ENCODE results near the gene AGL. TPM values are rescaled to one million over a fixed set of nuclear protein-coding genes. Genes with fewer than 3 reads are reported as not detected.
"Not testable (repeated sequence)": the region's sequence is repeated elsewhere in the genome, so short reads cannot be mapped to it uniquely, and the experiment has no call there.

Gene AGL
- total RNA-seq, 5 donors from 2014 or later (not counting 1 experiment from before 2014, with no cell fraction given) = 14.6 to 17.3 (median 15.8) TPM

DNA sequence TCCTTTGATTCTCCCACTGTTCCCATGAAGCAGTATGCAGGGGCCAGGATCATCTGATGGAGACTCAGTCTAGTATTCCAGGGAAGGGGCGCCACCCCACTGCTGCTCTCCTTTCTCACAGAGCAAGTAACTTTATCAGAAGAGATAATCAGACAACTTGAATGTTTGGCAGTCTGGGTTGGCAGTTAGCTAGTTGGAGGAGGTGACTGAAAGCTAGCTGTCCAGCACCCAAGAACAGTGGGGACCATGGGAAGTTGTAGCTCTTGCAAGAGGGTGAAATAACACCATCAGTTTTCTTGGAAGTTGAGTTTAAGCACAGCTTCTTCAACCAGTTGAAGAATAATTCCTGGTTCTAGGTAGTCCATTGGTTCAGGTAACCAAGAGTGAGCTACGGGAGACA lies 22.2 kb upstream of the AGL start:
- CTCF ChIA-PET = interaction anchor here in 1 of 2 donors (0.6 to 0.8 kb wide), 3 partner anchors 8 to 559 kb away, joined by 3 to 5 read pairs (median 3); no protein-coding TSS in a partner anchor
- no peaks in the 10 kb centered on the region for H3K4me1 ChIP-seq (ENCODE audit: control insufficient read depth in 1 of 2, extremely low read depth in 1 of 2, insufficient read depth in 2 of 2, low read length in 2 of 2)

DNA sequence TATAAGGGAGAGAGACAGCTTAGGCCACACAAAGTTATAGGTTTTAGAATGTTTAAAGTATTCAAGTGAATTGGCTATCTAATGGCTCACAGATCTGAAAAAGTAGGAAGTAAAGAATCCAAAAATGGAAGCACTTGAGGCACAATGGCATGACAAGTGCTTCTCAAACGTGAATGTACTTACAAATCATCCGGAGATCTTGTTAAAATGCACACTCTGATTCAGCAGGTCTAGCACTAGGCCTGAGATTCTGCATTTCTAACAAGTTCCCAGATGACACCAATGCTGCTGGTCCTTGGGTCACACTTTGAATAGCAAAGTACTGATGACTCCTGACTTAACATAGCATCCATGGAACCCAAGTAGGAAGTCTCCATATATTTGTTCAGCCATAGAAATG lies 20.9 kb upstream of the AGL start:
- Mint-ChIP-seq H3K36me3 (no peaks in the 10 kb centered on the region), H3K9me3 (peaks cover 0 to 4% (median 3%) of the 10 kb centered on the region in 3 donors), H3K4me1 (no peaks in the 10 kb centered on the region), H3K27ac (no peak overlapping the region), H3K4me3 (no peak overlapping the region), H3K27me3 (peaks cover 3 to 5% of the 10 kb centered on the region in 2 donors)
- peaks cover 2% of the 10 kb centered on the region for H3K9me3 ChIP-seq
- ATAC-seq (replicated peaks in 1 of 4) (no peak), DNase-seq (no peak)
- ChIA-PET CTCF (no interaction called here), POLR2A (no interaction called here)
- no peak overlapping the region for H3K4me3 ChIP-seq (ENCODE audit: control insufficient read depth in 1 of 2, extremely low read depth in 1 of 2, low read length in 1 of 2)
- H3K27me3 ChIP-seq (replicated peaks in 1 of 2; ENCODE audit: control insufficient read depth in 2 of 2, extremely low read depth in 1 of 2, insufficient read depth in 2 of 2, low read length in 1 of 2) = peaks cover 0 to 3% of the 10 kb centered on the region in 2 experiments
- H3K4me1 ChIP-seq (ENCODE audit: control insufficient read depth in 1 of 2, extremely low read depth in 1 of 2, insufficient read depth in 2 of 2, low read length in 2 of 2) = no peaks in the 10 kb centered on the region
- no peak overlapping the region for H3K27ac ChIP-seq (ENCODE audit: low read length)
- H3K36me3 ChIP-seq (ENCODE audit: control insufficient read depth in 2 of 2, extremely low read depth in 1 of 2, insufficient read depth in 1 of 2, low read length in 1 of 2) = peaks cover 0 to 3% of the 10 kb centered on the region in 2 donors
- WGBS (ENCODE audit: insufficient coverage) = 67% methylated on average over 1 of the region's 2 CpGs

More for the DNA sequence above, 22.2 kb upstream of the AGL start:
- Mint-ChIP-seq H3K27ac (no peak overlapping the region), H3K36me3 (no peaks in the 10 kb centered on the region), H3K4me3 (no peak overlapping the region), H3K4me1 (no peaks in the 10 kb centered on the region), H3K27me3 (peaks cover 3 to 5% of the 10 kb centered on the region in 2 donors), H3K9me3 (peaks cover 0 to 4% (median 3%) of the 10 kb centered on the region in 3 donors)
- WGBS (ENCODE audit: insufficient coverage) = no CpG with 5 or more reads among the region's 2 CpGs
- Histone ChIP-seq H3K36me3 (ENCODE audit: control insufficient read depth in 2 of 2, extremely low read depth in 1 of 2, insufficient read depth in 1 of 2, low read length in 1 of 2) (peaks cover 0 to 3% of the 10 kb centered on the region in 2 donors), H3K4me3 (ENCODE audit: control insufficient read depth in 1 of 2, extremely low read depth in 1 of 2, low read length in 1 of 2) (no peak overlapping the region), H3K9me3 (peaks cover 2% of the 10 kb centered on the region), H3K27me3 (replicated peaks in 1 of 2; ENCODE audit: control insufficient read depth in 2 of 2, extremely low read depth in 1 of 2, insufficient read depth in 2 of 2, low read length in 1 of 2) (peaks cover 0 to 3% of the 10 kb centered on the region in 2 experiments), H3K27ac (ENCODE audit: low read length) (no peak overlapping the region)
- ATAC-seq (replicated peaks in 1 of 4) (no peak), DNase-seq (no peak)
- POLR2A ChIA-PET = interaction anchor here in 1 of 2 donors (1.0 kb wide), 1 partner anchor 12 kb away, joined by 3 read pairs; no protein-coding TSS in a partner anchor

DNA sequence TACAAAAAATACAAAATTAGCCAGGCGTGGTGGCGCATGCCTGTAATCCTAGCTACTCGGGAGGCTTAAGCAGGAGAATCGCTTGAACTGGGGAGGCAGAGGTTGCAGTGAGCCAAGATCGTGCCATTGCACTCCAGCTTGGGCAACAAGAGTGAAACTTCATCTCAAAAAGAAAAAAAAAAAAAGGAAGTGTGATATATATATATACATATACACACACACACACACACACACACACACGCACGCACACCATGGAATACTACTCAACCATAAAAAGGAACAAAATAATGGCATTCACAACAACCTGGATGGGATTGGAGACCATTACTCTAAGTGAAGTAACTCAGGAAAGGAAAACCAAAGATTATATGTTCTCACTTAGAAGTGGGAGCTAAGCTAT lies 16.2 kb upstream of the AGL start:
- H3K27ac Mint-ChIP-seq; ATAC-seq (replicated peaks in 1 of 4); H3K9me3 Mint-ChIP-seq; H3K27ac ChIP-seq (ENCODE audit: low read length); POLR2A ChIA-PET; H3K4me3 Mint-ChIP-seq; H3K4me3 ChIP-seq (ENCODE audit: control insufficient read depth in 1 of 2, extremely low read depth in 1 of 2, low read length in 1 of 2); H3K36me3 ChIP-seq (ENCODE audit: control insufficient read depth in 2 of 2, extremely low read depth in 1 of 2, insufficient read depth in 1 of 2, low read length in 1 of 2); H3K27me3 ChIP-seq (replicated peaks in 1 of 2; ENCODE audit: control insufficient read depth in 2 of 2, extremely low read depth in 1 of 2, insufficient read depth in 2 of 2, low read length in 1 of 2); DNase-seq; H3K27me3 Mint-ChIP-seq; H3K4me1 ChIP-seq (ENCODE audit: control insufficient read depth in 1 of 2, extremely low read depth in 1 of 2, insufficient read depth in 2 of 2, low read length in 2 of 2); H3K9me3 ChIP-seq; CTCF ChIA-PET; H3K4me1 Mint-ChIP-seq; H3K36me3 Mint-ChIP-seq: not testable (repeated sequence)
- WGBS (ENCODE audit: insufficient coverage) = no CpG with 5 or more reads among the region's 7 CpGs

DNA sequence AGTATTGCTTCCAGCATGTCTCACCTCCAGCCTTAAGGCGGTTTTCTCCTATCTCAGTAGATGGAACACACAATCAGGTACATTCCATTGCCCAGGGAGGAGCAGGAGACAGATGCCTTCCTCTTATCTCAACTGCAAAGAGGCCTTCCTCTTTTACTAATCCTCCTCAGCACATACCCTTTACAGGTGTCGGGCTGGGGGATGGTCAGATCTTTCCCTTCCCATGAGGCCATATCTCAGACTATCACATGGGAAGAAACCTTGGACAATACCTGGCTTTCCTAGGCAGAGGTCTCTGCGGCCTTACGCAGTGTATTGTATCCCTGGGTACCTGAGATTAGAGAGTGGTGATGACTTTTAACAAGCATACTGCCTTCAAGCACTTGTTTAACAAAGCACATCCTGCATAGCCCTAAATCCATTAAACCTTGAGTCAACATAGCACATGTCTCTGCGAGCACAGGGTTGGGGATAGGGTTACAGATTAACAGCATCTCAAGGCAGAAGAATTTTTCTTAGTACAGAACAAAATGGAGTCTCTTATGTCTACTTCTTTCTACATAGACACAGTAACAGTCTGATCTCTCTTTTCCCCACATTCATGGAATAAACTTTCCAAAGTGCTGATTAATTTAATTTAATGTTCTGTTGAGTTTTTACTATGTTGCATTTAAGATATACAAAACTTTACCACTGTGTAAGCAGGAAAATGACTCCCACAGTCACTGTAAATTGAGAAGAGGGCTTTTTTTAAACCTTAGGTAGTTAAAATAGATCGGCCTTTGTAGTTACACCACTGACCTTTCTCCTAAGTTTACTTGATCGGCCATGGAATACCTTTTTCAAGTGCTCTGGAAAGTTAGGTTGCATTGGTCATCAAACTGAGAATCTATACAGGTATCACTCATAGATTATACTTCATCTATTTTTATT lies 13.7 kb upstream of the AGL start:
- H3K4me3 ChIP-seq (ENCODE audit: control insufficient read depth in 1 of 2, extremely low read depth in 1 of 2, low read length in 1 of 2); H3K9me3 ChIP-seq; H3K36me3 ChIP-seq (ENCODE audit: control insufficient read depth in 2 of 2, extremely low read depth in 1 of 2, insufficient read depth in 1 of 2, low read length in 1 of 2); H3K27ac ChIP-seq (ENCODE audit: low read length); ATAC-seq (replicated peaks in 1 of 4); H3K4me1 Mint-ChIP-seq; DNase-seq; H3K27me3 Mint-ChIP-seq; CTCF ChIA-PET; H3K27ac Mint-ChIP-seq; H3K4me1 ChIP-seq (ENCODE audit: control insufficient read depth in 1 of 2, extremely low read depth in 1 of 2, insufficient read depth in 2 of 2, low read length in 2 of 2); H3K36me3 Mint-ChIP-seq; H3K27me3 ChIP-seq (replicated peaks in 1 of 2; ENCODE audit: control insufficient read depth in 2 of 2, extremely low read depth in 1 of 2, insufficient read depth in 2 of 2, low read length in 1 of 2); POLR2A ChIA-PET; H3K4me3 Mint-ChIP-seq: not testable (repeated sequence)
- whole genome bisulfite sequencing (ENCODE audit: insufficient coverage) = 100% methylated on average over 1 of the region's 7 CpGs
- H3K9me3 Mint-ChIP-seq = peaks cover 4 to 12% (median 8%) of the 10 kb centered on the region in 3 donors

DNA sequence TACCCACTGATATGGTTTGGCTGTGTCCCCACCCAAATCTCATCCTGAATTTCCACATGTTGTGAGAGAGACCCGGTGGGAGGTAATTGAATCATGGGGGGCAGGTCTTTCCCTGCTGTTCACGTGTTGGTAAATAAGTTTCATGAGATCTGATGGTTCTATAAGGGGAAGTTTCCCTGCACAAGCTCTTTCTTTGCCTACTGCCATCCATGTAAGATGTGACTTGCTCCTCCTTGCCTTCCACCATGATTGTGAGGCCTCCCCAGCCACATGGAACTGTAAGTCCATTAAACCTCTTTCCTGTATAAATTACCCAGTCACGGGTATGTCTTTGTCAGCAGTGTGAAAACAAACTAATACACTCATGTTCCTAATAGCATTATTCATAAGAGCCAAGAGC lies 9.8 kb upstream of the AGL start:
- H3K9me3 Mint-ChIP-seq; H3K36me3 ChIP-seq (ENCODE audit: control insufficient read depth in 2 of 2, extremely low read depth in 1 of 2, insufficient read depth in 1 of 2, low read length in 1 of 2); H3K4me1 Mint-ChIP-seq; H3K4me1 ChIP-seq (ENCODE audit: control insufficient read depth in 1 of 2, extremely low read depth in 1 of 2, insufficient read depth in 2 of 2, low read length in 2 of 2); H3K27me3 ChIP-seq (replicated peaks in 1 of 2; ENCODE audit: control insufficient read depth in 2 of 2, extremely low read depth in 1 of 2, insufficient read depth in 2 of 2, low read length in 1 of 2); POLR2A ChIA-PET; H3K4me3 ChIP-seq (ENCODE audit: control insufficient read depth in 1 of 2, extremely low read depth in 1 of 2, low read length in 1 of 2); ATAC-seq (replicated peaks in 1 of 4); DNase-seq; CTCF ChIA-PET; H3K27ac Mint-ChIP-seq; H3K27me3 Mint-ChIP-seq; H3K27ac ChIP-seq (ENCODE audit: low read length); H3K9me3 ChIP-seq; H3K4me3 Mint-ChIP-seq; H3K36me3 Mint-ChIP-seq: not testable (repeated sequence)
- WGBS (ENCODE audit: insufficient coverage) = no CpG with 5 or more reads among the region's 3 CpGs

DNA sequence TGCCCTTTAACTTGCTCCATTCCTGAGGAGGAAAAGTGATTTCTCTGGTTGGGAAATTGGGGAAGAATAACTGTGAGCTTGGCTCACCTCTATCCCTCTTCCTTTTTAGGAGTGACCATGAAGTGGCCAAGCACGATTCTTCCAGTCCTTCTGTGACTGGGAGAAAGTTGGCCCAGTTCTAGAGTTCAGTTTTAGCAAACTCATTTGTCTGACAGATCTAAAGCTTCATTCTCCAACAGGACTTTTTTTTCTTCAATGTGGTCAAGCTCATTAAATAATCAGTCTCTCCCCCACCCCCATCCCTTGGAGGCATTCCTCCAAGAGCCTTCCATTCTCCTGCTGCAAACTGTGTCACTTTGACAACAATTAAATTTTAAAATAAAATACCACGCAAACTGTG lies 6.4 kb upstream of the AGL start:
- no peak overlapping the region for H3K27ac Mint-ChIP-seq
- Histone ChIP-seq H3K36me3 (ENCODE audit: control insufficient read depth in 2 of 2, extremely low read depth in 1 of 2, insufficient read depth in 1 of 2, low read length in 1 of 2) (no peaks in the 10 kb centered on the region), H3K9me3 (no peaks in the 10 kb centered on the region), H3K27me3 (replicated peaks in 1 of 2; ENCODE audit: control insufficient read depth in 2 of 2, extremely low read depth in 1 of 2, insufficient read depth in 2 of 2, low read length in 1 of 2) (no peaks in the 10 kb centered on the region), H3K27ac (ENCODE audit: low read length) (no peak overlapping the region), H3K4me1 (ENCODE audit: control insufficient read depth in 1 of 2, extremely low read depth in 1 of 2, insufficient read depth in 2 of 2, low read length in 2 of 2) (peaks cover 0 to 1% of the 10 kb centered on the region in 2 experiments), H3K4me3 (ENCODE audit: control insufficient read depth in 1 of 2, extremely low read depth in 1 of 2, low read length in 1 of 2) (no peak overlapping the region)
- no peak overlapping the region for H3K4me3 Mint-ChIP-seq
- CTCF ChIA-PET = interaction anchor here in 1 of 2 donors (0.5 kb wide), 1 partner anchor 1021 kb away, joined by 4 read pairs; no protein-coding TSS in a partner anchor
- ATAC-seq (replicated peaks in 1 of 4) = no peak
- H3K27me3 Mint-ChIP-seq = no peaks in the 10 kb centered on the region
- WGBS (ENCODE audit: insufficient coverage) = 90% methylated on average over 2 of the region's 2 CpGs
- H3K9me3 Mint-ChIP-seq = peaks cover 4 to 9% (median 8%) of the 10 kb centered on the region in 3 donors
- H3K36me3 Mint-ChIP-seq = no peaks in the 10 kb centered on the region
- DNase-seq = no peak
- H3K4me1 Mint-ChIP-seq = peaks cover 0 to 4% (median 0%) of the 10 kb centered on the region in 3 donors
- POLR2A ChIA-PET = no interaction called here
